Subcutaneous adipose tissue (tissue), 4 donors: ENCODE results near the gene P2RX7. TPM values are rescaled to one million over a fixed set of nuclear protein-coding genes. Genes with fewer than 3 reads are reported as not detected.

Source experiments
- CTCF ChIP-seq: fragments of 450-650 bp; IDR thresholded peaks from one replicate; pipeline ENCODE4 v1.5.1; 2016; ENCODE audit warnings: low read depth, mild to moderate bottlenecking, control low read depth, antibody characterized with exemption, moderate library complexity
- total RNA-seq, 4 donors: library from RNA; depleted of rRNA; stranded (reverse); fragments of >200 nt; gene quantifications; one replicate each; pipeline ENCODE4 v1.1.0, GENCODE V29; 2016

Gene P2RX7
- total RNA-seq, 4 donors from 2014 or later: 2.4 to 29.2 (median 5.0) TPM

- TF ChIP-seq CTCF: no peak
These were observed 37.0 kb upstream of the P2RX7 start for GRCh38 chr12:121095544-121096198.

- TF ChIP-seq CTCF: no peak
These were observed 36.4 kb upstream of the P2RX7 start for GRCh38 chr12:121096199-121096798.

- no peak for TF ChIP-seq CTCF
These were observed 32.9 kb upstream of the P2RX7 start for GRCh38 chr12:121099779-121100178.

- TF ChIP-seq CTCF: no peak
These were observed 30.4 kb upstream of the P2RX7 start for GRCh38 chr12:121102307-121102706.

- TF ChIP-seq CTCF: no peak
These were observed 25.0 kb upstream of the P2RX7 start for GRCh38 chr12:121107681-121108080.

GRCh38 chr12:121108492-121108891 is 24.2 kb upstream of the P2RX7 start:
- TF ChIP-seq CTCF: no peak

- TF ChIP-seq CTCF: no peak
These were observed 22.3 kb upstream of the P2RX7 start for GRCh38 chr12:121110211-121110940.
